GM12878 (cell line): ENCODE measurements around the gene SCAND1. TPM values are rescaled to one million over a fixed set of nuclear protein-coding genes. Genes with fewer than 3 reads are reported as not detected.

ENCODE experiments used
- ATAC-seq: fragments of 200-7000 bp; cut with Tn5 transposase; 3 replicates; pipeline ENCODE4 v1.9.1; 2020; ENCODE audit warnings: mild to moderate bottlenecking, moderate library complexity
- BruUV-seq: library from RNA; stranded (reverse); fragments of 400-500 nt; replicated peaks from 2 replicates; lab custom pipeline; 2021; lab: Mats Ljungman, UMichigan
- CTCF ChIA-PET: fragments of 300-600 bp; sonication (Branson Sonifier 250); formaldehyde crosslinking; extraction: SDS; loops from one replicate; lab custom pipeline; 2021; ENCODE audit warnings: inconsistent platforms; lab: Yijun Ruan, JAX
- POLR2A ChIA-PET: fragments of 350-600 bp; formaldehyde crosslinking; extraction: SDS; loops from one replicate; lab custom pipeline; 2021; ENCODE audit warnings: inconsistent platforms; lab: Charles Lee
- RAD21 ChIA-PET: fragments of 300-600 bp; sonication (Branson Sonifier 250); formaldehyde crosslinking; loops from one replicate; lab custom pipeline; 2023; ENCODE audit warnings: antibody characterized with exemption; ENCODE audit not compliant: unreplicated experiment; lab: Charles Lee
- SMC1A ChIA-PET: fragments of 300-600 bp; sonication (Branson Sonifier 250); formaldehyde crosslinking; loops from one replicate; lab custom pipeline; 2023; ENCODE audit not compliant: unreplicated experiment, uncharacterized antibody; lab: Charles Lee
- DNase-seq: peaks from one replicate; pipeline ENCODE4 v3.0.0-alpha.2; 2011; ENCODE audit warnings: low read depth, low spot score
- FAIRE-seq: peaks from 3 replicates; lab custom pipeline; 2011; peaks lifted over from hg19 to GRCh38; lab: Jason Lieb, UNC
- H2AFZ ChIP-seq: 2 replicates; pipeline ENCODE4 v1.6.0; 2011; ENCODE audit warnings: low read depth, low read length, control low read depth; ENCODE audit not compliant: control insufficient read depth
- H3K27ac ChIP-seq: 2 replicates; pipeline ENCODE4 v1.5.1; 2011; ENCODE audit warnings: control low read depth; ENCODE audit not compliant: control insufficient read depth, insufficient read depth
- H3K27me3 ChIP-seq, 2 experiments: replicated peaks in 1 of 2; 2 replicates each; pipeline versions ENCODE4 v1.6.0 to v1.6.1; 2011; ENCODE audit warnings: low read length in 1 of 2; ENCODE audit not compliant: control insufficient read depth in 2 of 2, insufficient read depth in 2 of 2
- H3K36me3 ChIP-seq, 2 experiments: 2 replicates each; pipeline ENCODE4 v1.5.1; 2011; ENCODE audit warnings: low read length in 1 of 2; ENCODE audit not compliant: control insufficient read depth in 2 of 2, insufficient read depth in 2 of 2
- H3K4me1 ChIP-seq: 2 replicates; pipeline ENCODE4 v1.6.1; 2011; ENCODE audit warnings: mild to moderate bottlenecking, low read length, moderate library complexity, mixed read lengths; ENCODE audit not compliant: control insufficient read depth, insufficient read depth
- H3K4me2 ChIP-seq: 2 replicates; pipeline ENCODE4 v1.6.0; 2011; ENCODE audit warnings: control low read depth; ENCODE audit not compliant: control insufficient read depth, insufficient read depth
- H3K4me3 ChIP-seq: fragments of 200-600 bp; sonication (generic); 2 replicates; pipeline ENCODE4 v1.5.1; 2016
- H3K79me2 ChIP-seq: 2 replicates; pipeline ENCODE4 v1.6.0; 2011; ENCODE audit warnings: low read length; ENCODE audit not compliant: control insufficient read depth, insufficient read depth
- H3K9ac ChIP-seq: 2 replicates; pipeline ENCODE4 v1.8.0; 2011; ENCODE audit warnings: low read length, control low read depth, mixed read lengths; ENCODE audit not compliant: control insufficient read depth, insufficient read depth
- H3K9me3 ChIP-seq: replicated peaks from 3 replicates; pipeline ENCODE4 v1.5.1; 2011; ENCODE audit warnings: mild to moderate bottlenecking, low read length; ENCODE audit not compliant: control insufficient read depth, insufficient read depth
- H4K20me1 ChIP-seq: 2 replicates; pipeline ENCODE4 v1.6.0; 2011; ENCODE audit not compliant: control insufficient read depth, insufficient read depth
- ASH2L ChIP-seq: fragments of 300-600, 200-600 bp; sonication (generic); IDR thresholded peaks from 2 replicates; pipeline ENCODE4 v1.6.1; 2017; ENCODE audit warnings: low read depth, mild to moderate bottlenecking, borderline replicate concordance
- CHD2 ChIP-seq: IDR thresholded peaks from 2 replicates; pipeline ENCODE4 v1.6.1; 2011; ENCODE audit warnings: low read depth, low read length, improper control_type of control experiment, borderline replicate concordance
- E4F1 ChIP-seq: fragments of 450-650 bp; IDR thresholded peaks from 2 replicates; pipeline ENCODE4 v1.6.1; 2018; ENCODE audit warnings: borderline replicate concordance, mild to moderate bottlenecking; ENCODE audit not compliant: partially characterized antibody
- EGR1 ChIP-seq, 2 experiments: IDR thresholded peaks; 1 replicate in 1 of 2; 2 replicates in 1 of 2; pipeline ENCODE4 v1.6.1; 2011 to 2012; ENCODE audit warnings: low read depth in 2 of 2, low read length in 2 of 2, borderline replicate concordance in 1 of 2, mild to moderate bottlenecking in 1 of 2, moderate library complexity in 1 of 2
- MTA2 ChIP-seq: fragments of 450-650 bp; IDR thresholded peaks from 2 replicates; pipeline ENCODE4 v1.6.1; 2016; ENCODE audit warnings: low read depth, mild to moderate bottlenecking, moderate library complexity
- NKRF ChIP-seq: fragments of 450-650 bp; conservative IDR thresholded peaks from 2 replicates; pipeline ENCODE4 v1.6.1; 2017; ENCODE audit warnings: mild to moderate bottlenecking, moderate library complexity
- RB1 ChIP-seq: fragments of 450-650 bp; formaldehyde crosslinking; IDR thresholded peaks from 2 replicates; pipeline ENCODE4 v1.6.1; 2017; ENCODE audit warnings: mild to moderate bottlenecking, borderline replicate concordance
- RUNX3 ChIP-seq: IDR thresholded peaks from 2 replicates; pipeline ENCODE4 v1.6.1; 2012; ENCODE audit warnings: low read length, inconsistent platforms
- SUPT20H ChIP-seq: IDR thresholded peaks from 2 replicates; pipeline ENCODE4 v1.6.1; 2011; ENCODE audit warnings: low read depth, mild to moderate bottlenecking, low read length, moderate library complexity, borderline replicate concordance; ENCODE audit not compliant: control insufficient read depth
- ZBED1 ChIP-seq: IDR thresholded peaks from 2 replicates; pipeline ENCODE4 v1.6.1; 2016; ENCODE audit warnings: borderline replicate concordance
- ZNF207 ChIP-seq: fragments of 450-650 bp; IDR thresholded peaks from 2 replicates; pipeline ENCODE4 v1.6.1; 2014; ENCODE audit warnings: antibody characterized with exemption, mild to moderate bottlenecking, borderline replicate concordance
- ZZZ3 ChIP-seq: IDR thresholded peaks from 2 replicates; pipeline ENCODE4 v1.6.1; 2011; ENCODE audit warnings: low read depth; ENCODE audit not compliant: control insufficient read depth, insufficient read length
- WGBS: methylation state at CpG from one replicate; pipeline ENCODE4 v1.1.6; 2016; ENCODE audit warnings: low lambda C conversion rate; ENCODE audit not compliant: insufficient replicate concordance, insufficient coverage; ENCODE audit errors: missing lambda C conversion rate; 5-methylcytosine and 5-hydroxymethylcytosine counted together
- in situ Hi-C: fragments of 300-500 bp; cut with MboI; formaldehyde crosslinking; loops from 9 replicates; pipeline ENCODE4 v1.14.3; 2018; ENCODE audit warnings: mixed read lengths
- intact Hi-C: fragments of 100-400 bp; cut with micrococcal nuclease; formaldehyde crosslinking; loops from one replicate; pipeline ENCODE4 v1.14.2; 2022; ENCODE audit not compliant: unreplicated experiment
- polyA plus RNA-seq, 11 experiments: library from polyadenylated mRNA; depleted of rRNA in 4 of 11; unstranded in 6 of 11; stranded (reverse) in 5 of 11; fragments of >200 nt; fragmentation: Nextera tagmentation in 4 of 11; fragmentation: Illumina TruSeq in 1 of 11; extraction: Ambion mirVana in 4 of 11; extraction: Trizol in 1 of 11; gene quantifications; 1 replicate in 1 of 11; 2 replicates in 10 of 11; pipeline versions ENCODE4 v1.2.1 to v1.2.3, GENCODE V29; 2011 to 2016; ENCODE audit warnings: inconsistent platforms in 2 of 11, missing spikeins in 2 of 11, low read depth in 1 of 11
- total RNA-seq, 4 experiments: library from RNA; depleted of rRNA in 3 of 4; stranded (reverse); fragments of >200 nt in 3 of 4; fragmentation: Illumina TruSeq in 1 of 4; extraction: Trizol in 1 of 4; gene quantifications; 2 replicates each; pipeline versions ENCODE4 v1.2.1 to v1.2.3, GENCODE V29; 2013 to 2021
- TF ChIP-seq, protein P1 (sequence below): fragments of 450-650 bp; IDR thresholded peaks from 2 replicates; pipeline ENCODE4 v1.6.1; 2016; ENCODE audit warnings: mild to moderate bottlenecking
- TF ChIP-seq, protein P2 (sequence below): IDR thresholded peaks from 2 replicates; pipeline ENCODE4 v1.6.1; 2011; ENCODE audit warnings: borderline replicate concordance, low read depth, mild to moderate bottlenecking, moderate library complexity, mixed read lengths, low read length; ENCODE audit not compliant: insufficient read depth; ENCODE audit errors: extremely low read length

The SCAND1 gene
- total and polyA plus RNA-seq, 10 of the 15 experiments (the other 5 are each of a cell fraction or from before 2014, with no cell fraction given), result 0.08 to 117 (median 25.9) TPM

DNA sequence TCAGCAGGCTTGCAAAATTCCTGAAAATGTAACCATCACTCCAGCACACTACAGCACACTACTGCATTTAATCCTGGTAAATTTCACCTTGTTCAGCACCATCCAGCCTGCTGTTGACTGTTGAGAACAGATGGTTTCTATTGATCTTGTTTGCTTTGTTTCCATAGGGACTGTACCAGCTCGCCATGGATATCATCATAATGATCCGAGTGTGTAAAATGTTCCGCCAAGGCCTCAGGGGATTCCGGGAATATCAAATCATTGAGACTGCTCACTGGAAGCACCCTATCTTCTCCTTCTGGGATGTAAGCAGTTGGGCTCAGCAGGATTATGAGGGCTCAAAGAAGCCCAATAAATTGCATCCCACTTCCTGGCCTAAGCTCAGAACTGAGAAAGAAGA, 18.2 kb upstream of the SCAND1 start:
- H3K27ac ChIP-seq, result no peak overlapping the region
- SMC1A ChIA-PET, result no interaction called here
- no peak overlapping the region for H3K4me3 ChIP-seq
- RAD21 ChIA-PET, result no interaction called here
- no peaks in the 10 kb centered on the region for H3K79me2 ChIP-seq
- no peak overlapping the region for H3K9ac ChIP-seq
- POLR2A ChIA-PET, result no interaction called here
- BruUV-seq, result no TSS peak
- no peak for ATAC-seq
- H3K4me1 ChIP-seq, result no peaks in the 10 kb centered on the region
- CTCF ChIA-PET, result interaction anchor here (1.0 to 1.8 kb wide), 2 partner anchors 23 to 230 kb away, joined by 3 to 6 read pairs; no protein-coding TSS in a partner anchor
- WGBS, result 66% methylated on average over 4 of the region's 4 CpGs
- DNase-seq, result no peak
- FAIRE-seq, result no peak
- H3K4me2 ChIP-seq, result no peak overlapping the region
- no peaks in the 10 kb centered on the region for H3K9me3 ChIP-seq
- H3K27me3 ChIP-seq, result no peaks in the 10 kb centered on the region; a peak in 1 of 4 replicates
- intact Hi-C loops (no loop called here), in situ Hi-C loops (no loop called here)
- no peak overlapping the region for H2AFZ ChIP-seq
- no peaks in the 10 kb centered on the region for H3K36me3 ChIP-seq
- H4K20me1 ChIP-seq, result no peaks in the 10 kb centered on the region
- no peak for TF ChIP-seq ZBED1
- TF ChIP-seq MTA2, result no peak
- TF ChIP-seq, protein P1, sequence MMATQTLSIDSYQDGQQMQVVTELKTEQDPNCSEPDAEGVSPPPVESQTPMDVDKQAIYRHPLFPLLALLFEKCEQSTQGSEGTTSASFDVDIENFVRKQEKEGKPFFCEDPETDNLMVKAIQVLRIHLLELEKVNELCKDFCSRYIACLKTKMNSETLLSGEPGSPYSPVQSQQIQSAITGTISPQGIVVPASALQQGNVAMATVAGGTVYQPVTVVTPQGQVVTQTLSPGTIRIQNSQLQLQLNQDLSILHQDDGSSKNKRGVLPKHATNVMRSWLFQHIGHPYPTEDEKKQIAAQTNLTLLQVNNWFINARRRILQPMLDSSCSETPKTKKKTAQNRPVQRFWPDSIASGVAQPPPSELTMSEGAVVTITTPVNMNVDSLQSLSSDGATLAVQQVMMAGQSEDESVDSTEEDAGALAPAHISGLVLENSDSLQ, result no peak
- no peak for TF ChIP-seq ZZZ3
- no peak for TF ChIP-seq NKRF
- TF ChIP-seq RB1, result no peak
- TF ChIP-seq RUNX3, result no peak
- TF ChIP-seq ASH2L, result no peak
- TF ChIP-seq ZNF207, result no peak
- TF ChIP-seq EGR1 (IDR thresholded peaks at IDR 0.05; ENCODE audit: borderline replicate concordance in 1 of 2, low read depth in 2 of 2, low read length in 2 of 2), result no peak
- TF ChIP-seq, protein P2, sequence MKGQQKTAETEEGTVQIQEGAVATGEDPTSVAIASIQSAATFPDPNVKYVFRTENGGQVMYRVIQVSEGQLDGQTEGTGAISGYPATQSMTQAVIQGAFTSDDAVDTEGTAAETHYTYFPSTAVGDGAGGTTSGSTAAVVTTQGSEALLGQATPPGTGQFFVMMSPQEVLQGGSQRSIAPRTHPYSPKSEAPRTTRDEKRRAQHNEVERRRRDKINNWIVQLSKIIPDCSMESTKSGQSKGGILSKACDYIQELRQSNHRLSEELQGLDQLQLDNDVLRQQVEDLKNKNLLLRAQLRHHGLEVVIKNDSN, result no peak
- no peak for TF ChIP-seq E4F1
- no peak for TF ChIP-seq CHD2
- TF ChIP-seq SUPT20H, result no peak
